Choroid plexus epithelial cell (primary cell): Measurements from ENCODE around the gene CLIP2.
"Not testable (repeated sequence)": the region's sequence is repeated elsewhere in the genome, so short reads cannot be mapped to it uniquely, and the experiment has no call there.

Source experiments
- DNase-seq: peaks from one replicate; pipeline ENCODE4 v3.0.0-alpha.2; 2010; ENCODE audit warnings: low read depth
- H3K4me3 ChIP-seq: 2 replicates; pipeline ENCODE4 v1.5.1; 2011; ENCODE audit warnings: low read depth, mild to moderate bottlenecking, control low read depth, low read length, moderate library complexity
- TF ChIP-seq, protein P1 (sequence below): conservative IDR thresholded peaks from 2 replicates; pipeline ENCODE4 v1.5.1; 2011; ENCODE audit warnings: low read depth, mild to moderate bottlenecking, control low read depth, inconsistent platforms, low read length, moderate library complexity

CLIP2 gene

DNA sequence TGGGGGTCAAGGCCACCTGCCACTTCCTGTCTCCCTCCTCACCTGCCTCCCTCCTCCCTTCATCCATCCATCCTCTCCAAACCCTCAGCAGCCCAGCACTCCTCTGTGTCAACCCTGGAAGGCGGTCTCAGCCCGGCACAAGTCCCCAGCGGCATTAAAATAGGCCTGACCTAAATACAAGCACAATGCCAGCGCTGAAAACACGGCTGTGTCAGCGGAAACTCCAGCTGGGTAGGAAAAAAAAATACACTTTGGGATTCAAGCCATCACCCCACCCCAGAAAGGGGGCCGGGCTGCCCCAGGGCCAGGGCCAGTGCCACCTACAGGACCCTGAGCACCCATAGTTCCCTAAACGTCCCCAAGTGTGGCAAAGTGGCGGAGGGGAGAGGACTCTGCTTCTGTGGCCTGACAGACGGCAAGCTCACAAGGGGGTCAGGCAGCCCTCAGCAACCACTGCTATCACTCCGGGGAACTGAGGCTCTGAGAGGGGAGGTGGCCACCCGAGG lies 141.8 kb downstream of the CLIP2 start:
- H3K4me3 ChIP-seq, result no peak overlapping the region
- TF ChIP-seq, protein P1, sequence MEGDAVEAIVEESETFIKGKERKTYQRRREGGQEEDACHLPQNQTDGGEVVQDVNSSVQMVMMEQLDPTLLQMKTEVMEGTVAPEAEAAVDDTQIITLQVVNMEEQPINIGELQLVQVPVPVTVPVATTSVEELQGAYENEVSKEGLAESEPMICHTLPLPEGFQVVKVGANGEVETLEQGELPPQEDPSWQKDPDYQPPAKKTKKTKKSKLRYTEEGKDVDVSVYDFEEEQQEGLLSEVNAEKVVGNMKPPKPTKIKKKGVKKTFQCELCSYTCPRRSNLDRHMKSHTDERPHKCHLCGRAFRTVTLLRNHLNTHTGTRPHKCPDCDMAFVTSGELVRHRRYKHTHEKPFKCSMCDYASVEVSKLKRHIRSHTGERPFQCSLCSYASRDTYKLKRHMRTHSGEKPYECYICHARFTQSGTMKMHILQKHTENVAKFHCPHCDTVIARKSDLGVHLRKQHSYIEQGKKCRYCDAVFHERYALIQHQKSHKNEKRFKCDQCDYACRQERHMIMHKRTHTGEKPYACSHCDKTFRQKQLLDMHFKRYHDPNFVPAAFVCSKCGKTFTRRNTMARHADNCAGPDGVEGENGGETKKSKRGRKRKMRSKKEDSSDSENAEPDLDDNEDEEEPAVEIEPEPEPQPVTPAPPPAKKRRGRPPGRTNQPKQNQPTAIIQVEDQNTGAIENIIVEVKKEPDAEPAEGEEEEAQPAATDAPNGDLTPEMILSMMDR, result no peak
- no peak for DNase-seq

DNA sequence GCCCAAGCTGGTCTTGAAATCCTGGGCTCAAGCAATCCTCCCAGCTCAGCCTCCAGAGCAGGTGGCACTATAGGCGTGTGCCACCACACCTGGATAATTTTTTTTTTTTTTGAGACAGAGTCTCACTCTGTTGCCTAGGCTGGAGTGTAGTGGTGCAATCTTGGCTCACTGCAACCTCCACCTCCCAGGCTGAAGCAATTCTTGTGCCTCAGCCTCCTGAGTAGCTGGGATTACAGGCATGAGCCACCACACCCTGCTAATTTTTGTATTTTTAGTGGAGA lies 148.0 kb downstream of the CLIP2 start:
- H3K4me3 ChIP-seq, DNase-seq: not testable (repeated sequence)

DNA sequence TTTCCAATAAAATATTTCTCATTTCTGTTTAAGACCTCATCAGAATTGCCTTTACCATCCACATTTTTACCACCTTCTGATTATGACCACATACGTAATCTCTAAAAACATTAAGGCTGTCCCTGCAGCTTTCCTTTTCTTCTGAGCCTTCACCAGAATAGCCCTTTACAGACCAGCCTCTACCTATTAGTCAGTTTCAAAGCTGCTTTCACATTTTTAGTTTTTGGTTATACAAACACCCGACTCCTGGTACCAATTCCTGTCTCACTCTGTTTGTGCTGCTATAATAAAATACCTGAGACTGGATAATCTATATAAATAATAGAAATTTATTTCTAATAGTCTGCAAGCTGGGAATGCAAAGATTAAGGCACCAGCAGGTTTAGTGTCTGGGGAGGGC lies 149.1 kb downstream of the CLIP2 start:
- TF ChIP-seq, protein P1, result no peak
- H3K4me3 ChIP-seq, result no peak overlapping the region
- DNase-seq, result no peak

DNA sequence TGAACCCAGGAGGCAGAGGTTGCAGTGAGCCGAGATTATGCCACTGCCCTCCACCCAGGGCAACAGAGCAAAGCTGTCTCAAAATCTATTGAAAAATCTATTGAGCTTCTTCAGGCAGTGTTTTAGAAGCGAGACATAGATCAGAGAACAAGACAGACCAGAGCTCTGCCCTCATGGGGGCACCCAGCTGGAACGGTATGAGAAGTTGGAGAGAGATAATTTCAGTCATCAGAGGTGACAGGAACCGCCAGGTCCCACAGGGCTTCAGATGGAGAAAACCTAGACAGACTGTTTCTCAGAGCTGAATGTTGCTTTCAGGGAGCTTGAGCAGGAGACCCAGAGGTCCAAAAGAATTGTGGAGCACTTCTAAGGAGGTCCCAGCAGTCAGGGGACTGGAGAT lies 150.3 kb downstream of the CLIP2 start:
- no peak overlapping the region for H3K4me3 ChIP-seq
- no peak for DNase-seq
- TF ChIP-seq, protein P1, result no peak

DNA sequence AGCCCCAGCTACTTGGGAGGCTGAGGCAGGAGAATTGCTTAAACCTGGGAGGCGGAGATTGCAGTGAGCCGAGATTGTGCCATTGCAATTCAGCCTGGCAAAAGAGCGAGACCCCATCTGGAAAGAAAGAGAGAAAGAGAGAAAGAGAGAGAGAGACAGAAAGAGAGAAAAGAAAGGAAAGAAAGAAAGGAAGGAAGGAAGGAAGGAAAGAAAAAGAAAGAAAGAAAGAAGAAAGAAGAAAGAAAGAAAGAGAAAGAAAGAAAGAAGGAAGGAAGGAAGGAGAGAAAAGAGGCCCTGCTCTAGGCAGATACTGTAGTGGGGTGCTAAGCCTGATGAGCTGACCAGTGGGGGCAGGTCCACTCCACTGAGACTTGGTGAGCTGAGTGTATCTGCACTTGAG lies 150.9 kb downstream of the CLIP2 start:
- not testable (repeated sequence) for DNase-seq, H3K4me3 ChIP-seq

DNA sequence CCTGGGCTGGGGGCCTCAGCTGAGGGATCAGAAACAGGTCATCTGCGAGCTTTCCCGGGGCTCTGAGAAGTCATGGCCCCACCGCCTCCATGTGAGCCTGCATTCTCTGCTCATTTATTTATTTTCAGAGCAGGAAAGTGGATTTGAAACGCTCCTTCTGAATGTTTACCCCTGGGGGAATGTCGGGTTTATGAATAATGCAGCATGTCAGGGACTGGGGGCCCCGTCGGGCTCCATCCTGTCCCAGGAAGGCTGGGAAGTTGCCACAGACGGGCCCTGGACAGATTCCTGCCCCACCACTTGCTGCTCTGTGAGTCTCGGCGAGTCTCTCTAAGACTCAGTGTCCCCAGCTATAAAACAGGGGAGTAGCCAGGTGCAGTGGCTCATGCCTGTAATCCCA lies 152.6 kb downstream of the CLIP2 start:
- DNase-seq, result no peak
- TF ChIP-seq, protein P1, result no peak
- H3K4me3 ChIP-seq, result no peak overlapping the region

DNA sequence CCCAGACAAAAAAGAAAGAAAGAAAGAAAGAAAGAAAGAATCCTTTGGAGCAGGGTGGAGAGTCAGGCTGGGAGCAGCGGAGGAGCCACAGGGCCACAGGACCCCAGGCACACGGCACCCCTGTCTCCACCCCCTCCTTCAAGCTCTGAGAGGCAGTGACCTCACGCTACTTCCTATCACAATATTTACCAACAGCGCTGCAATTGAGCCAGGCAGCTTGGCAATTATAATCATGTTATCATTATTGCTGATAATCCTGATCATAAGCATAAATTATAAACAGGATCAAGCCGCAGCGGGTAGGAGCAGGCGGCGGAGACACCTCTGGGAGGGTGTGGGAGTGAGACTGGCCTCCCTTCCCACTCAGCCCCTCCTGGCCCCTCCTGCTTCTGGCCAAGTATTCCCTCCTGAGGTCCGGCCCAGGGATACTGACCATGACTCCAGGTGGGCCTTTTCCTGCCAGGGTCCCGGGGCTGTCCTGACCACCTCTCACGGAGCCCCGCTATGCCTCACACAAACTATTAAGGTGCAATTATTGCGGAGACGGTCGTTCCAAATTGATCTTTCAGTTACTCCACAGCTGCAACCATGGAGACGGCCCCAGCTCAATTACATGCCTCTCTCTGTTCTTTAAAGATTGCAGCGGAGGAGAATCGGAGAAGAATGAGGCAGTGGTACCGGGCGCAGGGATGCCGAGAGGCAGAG lies 154.5 kb downstream of the CLIP2 start:
- no peak overlapping the region for H3K4me3 ChIP-seq
- DNase-seq, result no peak
- TF ChIP-seq, protein P1, result no peak

DNA sequence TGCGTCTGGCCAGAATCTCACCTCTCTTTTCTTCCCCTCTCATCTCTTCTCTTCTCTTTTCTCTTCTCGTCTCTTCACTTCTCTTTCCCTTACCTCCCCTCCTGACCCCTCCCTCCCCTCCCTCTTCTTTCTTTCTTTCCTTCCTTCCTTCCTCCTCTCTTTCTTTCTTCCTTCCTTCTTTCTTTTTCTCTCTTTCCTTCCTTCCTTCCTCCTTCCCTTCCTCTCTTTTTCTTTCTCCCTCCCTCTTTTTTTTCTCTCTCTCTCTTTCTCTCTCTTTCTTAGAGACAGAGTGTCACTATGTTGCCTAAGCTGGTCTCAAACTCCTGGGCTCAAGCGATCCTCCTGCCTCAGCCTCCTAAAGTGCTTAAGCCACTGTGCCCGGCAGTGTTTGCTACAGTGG lies 159.9 kb downstream of the CLIP2 start:
- TF ChIP-seq, protein P1, result no peak
- DNase-seq, result no peak
- H3K4me3 ChIP-seq, result no peak overlapping the region
